Activated CD8-positive, alpha-beta memory T cell treated with anti-CD3 and anti-CD28 coated beads for 24 hours (primary cell): Measurements from ENCODE around the gene NOL3.

Experiments
- DNase-seq: peaks from one replicate; pipeline ENCODE4 v3.0.0-alpha.2; 2020

The NOL3 gene

GRCh38 chr16:67173323-67173722 lies 3.0 kb downstream of the NOL3 start:
- no peak for DNase-seq

- DNase-seq = peak; percentile 80
Observed at GRCh38 chr16:67173808-67174705, 3.7 kb downstream of the NOL3 start.

- no peak for DNase-seq
Observed at GRCh38 chr16:67174706-67175231, 4.4 kb downstream of the NOL3 start.

- DNase-seq = no peak
Observed at GRCh38 chr16:67176662-67177061, 6.3 kb downstream of the NOL3 start.

GRCh38 chr16:67177743-67178699 lies 7.7 kb downstream of the NOL3 start:
- peak; percentile 75 for DNase-seq

GRCh38 chr16:67179421-67180080 lies 9.2 kb downstream of the NOL3 start:
- DNase-seq = no peak

- DNase-seq = no peak
Observed at GRCh38 chr16:67180166-67180565, 9.8 kb downstream of the NOL3 start.

DNA sequence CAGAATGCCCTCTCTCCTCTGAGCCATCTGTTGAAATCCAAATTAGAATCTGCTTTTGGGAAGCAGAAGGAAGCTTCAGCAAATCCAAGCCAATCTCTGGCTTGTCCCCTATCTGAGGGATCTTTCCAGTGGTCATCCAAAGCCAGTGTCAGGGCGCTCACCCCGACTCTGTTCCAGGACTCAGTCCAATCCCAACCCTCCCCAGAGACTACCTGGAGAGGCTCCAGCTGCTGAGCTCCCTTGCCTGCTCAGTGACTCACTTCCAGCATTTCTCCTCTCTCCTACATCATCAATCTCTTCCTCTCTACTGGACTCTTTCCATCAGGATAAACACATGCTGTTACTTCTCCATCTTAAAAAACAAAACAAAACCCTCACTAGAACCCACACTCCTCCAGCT lies 11.0 kb downstream of the NOL3 start:
- DNase-seq = no peak

DNA sequence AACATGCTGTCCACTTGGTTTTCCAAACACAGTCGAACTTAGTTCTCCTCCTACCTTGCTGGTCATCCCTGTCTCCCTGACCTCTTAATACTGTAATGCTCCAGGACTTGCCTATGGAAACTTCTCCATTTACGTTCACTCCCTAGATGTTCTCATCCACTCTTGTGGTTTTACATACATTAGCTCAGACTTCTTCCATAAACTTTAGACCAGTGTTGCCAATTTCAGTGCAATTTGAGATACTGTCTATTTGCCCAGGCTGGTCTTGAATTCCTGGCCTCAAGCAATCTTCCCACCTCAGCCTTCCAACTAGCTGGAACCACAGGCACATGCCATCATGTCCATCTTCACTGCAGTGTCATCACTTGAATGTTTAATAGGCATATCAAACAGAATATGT lies 11.9 kb downstream of the NOL3 start:
- no peak for DNase-seq

GRCh38 chr16:67183284-67183626 lies 12.9 kb downstream of the NOL3 start:
- DNase-seq = no peak

GRCh38 chr16:67183627-67184452 lies 13.5 kb downstream of the NOL3 start, which contains the start of gene MATCAP1:
TSS of gene MATCAP1 (minus strand) at chr16:67183963. CDS start at chr16:67180610, 3,353 bp downstream.
- DNase-seq = peak; percentile 95

GRCh38 chr16:67184453-67184994 lies 14.2 kb downstream of the NOL3 start:
- no peak for DNase-seq

- peak; percentile 95 for DNase-seq
Observed at GRCh38 chr16:67184995-67185650, 14.8 kb downstream of the NOL3 start.

DNA sequence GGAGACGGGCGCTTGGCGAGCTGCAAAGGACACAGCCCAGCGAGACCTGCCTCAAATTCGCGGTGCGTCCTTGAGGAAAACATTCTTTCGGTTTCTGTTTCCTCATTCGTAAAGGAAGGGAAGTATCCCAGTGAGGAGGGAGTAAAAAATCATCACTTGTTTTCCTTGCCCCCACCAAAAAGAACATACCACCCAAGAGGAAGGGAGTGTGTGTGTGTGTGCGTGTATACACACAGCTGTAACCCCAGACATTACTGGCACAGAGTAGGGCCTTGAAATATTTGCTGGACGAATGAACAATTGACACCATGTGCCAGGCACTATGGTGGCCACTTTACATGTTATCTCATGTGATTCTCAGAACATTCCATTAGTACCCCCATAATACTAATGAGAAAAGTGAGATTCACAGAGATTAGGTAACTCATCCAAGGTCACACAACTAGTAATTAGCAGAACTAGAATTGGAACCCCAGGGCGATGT lies 15.4 kb downstream of the NOL3 start:
- DNase-seq = no peak

DNA sequence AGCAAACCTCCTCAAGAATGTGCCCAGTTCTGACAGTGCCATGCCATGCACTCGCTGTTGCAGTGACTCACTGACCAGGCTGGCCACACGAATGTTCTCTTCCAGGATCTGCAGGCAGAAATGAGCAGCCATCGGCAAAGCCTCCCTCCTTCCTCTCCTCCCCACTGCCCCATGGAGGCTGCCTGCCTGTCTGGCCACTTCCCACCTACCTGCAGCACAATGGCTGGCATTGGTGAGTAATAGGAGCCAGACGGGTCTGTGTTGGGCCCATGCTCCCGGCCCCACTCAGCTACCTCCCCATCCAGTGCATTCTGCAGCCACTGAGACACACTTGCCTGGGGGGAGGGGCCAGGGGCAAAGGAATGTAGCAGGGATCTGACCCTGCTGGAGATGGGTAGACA lies 16.2 kb downstream of the NOL3 start:
- no peak for DNase-seq

GRCh38 chr16:67187175-67187890 lies 17.0 kb downstream of the NOL3 start:
- DNase-seq = no peak

GRCh38 chr16:67188323-67188722 lies 18.0 kb downstream of the NOL3 start:
- no peak for DNase-seq

- no peak for DNase-seq
Observed at GRCh38 chr16:67188798-67189197, 18.5 kb downstream of the NOL3 start.

GRCh38 chr16:67190041-67190440 lies 19.7 kb downstream of the NOL3 start, which contains the start of gene EXOC3L1:
TSS of gene EXOC3L1 (minus strand) at chr16:67190136. CDS start at chr16:67189676, 460 bp downstream.
- no peak for DNase-seq
